Inflammatory macrophage treated with lipopolysaccharide for 1 hour (primary cell): ENCODE measurements around the gene THSD7B.
"Not testable (repeated sequence)": the region's sequence is repeated elsewhere in the genome, so short reads cannot be mapped to it uniquely, and the experiment has no call there.

Experiments used
- DNase-seq, 2 donors: peaks; one replicate each; pipeline ENCODE4 v3.0.0-alpha.2; 2020 to 2022

Gene THSD7B

GRCh38 chr2:136765256-136766072, at the start of gene THSD7B:
TSS of gene THSD7B (plus strand) at chr2:136765545. CDS start at chr2:136882179, 116,634 bp downstream.
- no peak for DNase-seq

GRCh38 chr2:136718273-136718672, 47.1 kb upstream of the THSD7B start:
- DNase-seq: no peak

DNA sequence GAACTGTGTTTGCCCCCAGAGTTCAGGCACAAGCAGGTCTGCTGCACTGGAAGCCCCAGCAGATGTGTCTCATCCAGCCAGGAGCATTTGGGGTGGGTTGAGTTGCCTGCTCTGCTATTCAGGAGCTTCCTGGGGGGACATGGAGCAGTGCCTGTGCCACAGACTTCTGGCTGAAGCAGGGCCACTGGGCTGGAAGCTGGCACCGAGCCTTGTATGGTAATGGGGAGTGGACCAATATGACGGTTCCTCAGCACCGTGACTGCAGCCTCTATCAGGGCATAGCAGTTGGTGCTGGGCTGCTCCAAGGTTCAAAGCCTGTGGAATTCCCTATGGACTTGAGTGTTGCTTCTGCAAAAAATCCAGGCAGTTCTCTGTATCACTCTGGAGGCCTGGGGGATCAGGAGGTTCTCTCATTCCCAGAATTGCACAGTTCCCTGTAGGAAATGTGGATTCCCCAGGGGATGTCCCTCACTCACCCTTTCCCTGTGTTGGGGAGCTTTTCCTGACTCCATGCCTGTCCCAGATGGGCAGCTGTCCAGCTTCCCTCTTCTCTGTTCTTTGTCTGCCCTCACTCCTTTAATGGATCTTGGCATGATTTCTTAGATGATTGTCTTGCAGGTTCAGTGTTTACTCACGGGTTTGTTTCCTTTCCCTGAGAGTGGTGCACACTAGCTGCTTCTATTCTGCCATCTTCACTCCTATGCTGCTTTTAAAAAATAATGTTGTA, 37.2 kb upstream of the THSD7B start:
- no peak for DNase-seq

DNA sequence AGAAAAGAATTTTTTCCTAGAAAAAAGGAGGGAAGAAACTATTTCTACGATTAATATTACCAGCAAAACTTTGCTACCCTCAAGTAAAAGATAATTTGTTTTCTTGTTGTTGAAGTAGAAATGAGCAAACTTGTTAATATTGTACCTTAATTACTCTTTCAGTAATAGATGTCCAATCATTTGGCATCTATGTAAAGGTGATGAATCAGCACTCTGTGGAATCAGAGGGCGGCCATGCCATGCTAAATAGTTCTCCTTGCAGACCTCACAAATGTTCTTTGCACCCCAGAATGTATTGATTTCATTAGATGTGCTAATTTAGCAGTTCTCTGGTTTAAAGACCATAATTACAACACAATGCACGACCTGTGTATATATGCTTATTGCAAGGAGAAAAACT, 29.1 kb upstream of the THSD7B start:
- no peak for DNase-seq

GRCh38 chr2:136738044-136738443, 27.3 kb upstream of the THSD7B start:
- DNase-seq: no peak

- DNase-seq: no peak
These were observed 23.9 kb upstream of the THSD7B start for GRCh38 chr2:136741471-136741870.

DNA sequence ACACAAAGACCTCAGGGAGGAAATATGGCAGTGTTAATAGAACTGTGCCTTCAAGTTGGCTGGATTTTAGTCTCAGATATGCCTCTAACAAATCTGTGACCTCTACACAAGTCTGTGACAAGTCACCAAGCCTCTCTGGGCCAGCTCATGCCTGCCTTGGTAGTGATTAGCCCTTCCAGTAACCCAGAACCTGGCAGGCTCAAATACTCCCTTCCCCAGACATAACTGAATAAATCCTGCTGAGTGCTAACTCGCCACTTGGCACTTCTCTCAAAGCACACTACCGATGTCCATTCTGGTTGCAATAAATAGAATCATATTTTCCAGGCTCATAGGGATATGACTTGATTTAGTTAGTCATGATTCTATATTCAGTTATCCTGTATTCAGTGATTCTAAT, 15.3 kb upstream of the THSD7B start:
- no peak for DNase-seq

DNA sequence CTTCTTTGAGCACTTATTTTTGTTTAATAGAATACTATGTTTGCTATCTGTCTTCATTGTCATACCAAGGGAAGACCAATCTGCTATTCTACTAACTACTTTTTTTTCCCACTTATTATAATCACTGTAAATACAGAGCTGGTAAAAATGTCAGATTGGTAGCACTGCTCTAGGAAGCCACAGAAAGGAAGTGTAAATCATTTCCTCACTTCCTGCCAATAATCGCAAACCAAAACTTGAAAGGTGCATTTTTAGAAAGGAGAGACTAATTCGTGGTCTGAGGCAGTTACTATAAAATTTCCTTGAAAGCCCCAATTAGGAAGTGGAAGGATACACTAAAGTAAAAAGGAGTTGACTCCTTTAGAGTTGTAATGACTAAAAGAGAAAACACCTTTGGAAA, 13.9 kb upstream of the THSD7B start:
- DNase-seq: no peak

- DNase-seq: not testable (repeated sequence)
These were observed 6.8 kb upstream of the THSD7B start for GRCh38 chr2:136758504-136758903.

DNA sequence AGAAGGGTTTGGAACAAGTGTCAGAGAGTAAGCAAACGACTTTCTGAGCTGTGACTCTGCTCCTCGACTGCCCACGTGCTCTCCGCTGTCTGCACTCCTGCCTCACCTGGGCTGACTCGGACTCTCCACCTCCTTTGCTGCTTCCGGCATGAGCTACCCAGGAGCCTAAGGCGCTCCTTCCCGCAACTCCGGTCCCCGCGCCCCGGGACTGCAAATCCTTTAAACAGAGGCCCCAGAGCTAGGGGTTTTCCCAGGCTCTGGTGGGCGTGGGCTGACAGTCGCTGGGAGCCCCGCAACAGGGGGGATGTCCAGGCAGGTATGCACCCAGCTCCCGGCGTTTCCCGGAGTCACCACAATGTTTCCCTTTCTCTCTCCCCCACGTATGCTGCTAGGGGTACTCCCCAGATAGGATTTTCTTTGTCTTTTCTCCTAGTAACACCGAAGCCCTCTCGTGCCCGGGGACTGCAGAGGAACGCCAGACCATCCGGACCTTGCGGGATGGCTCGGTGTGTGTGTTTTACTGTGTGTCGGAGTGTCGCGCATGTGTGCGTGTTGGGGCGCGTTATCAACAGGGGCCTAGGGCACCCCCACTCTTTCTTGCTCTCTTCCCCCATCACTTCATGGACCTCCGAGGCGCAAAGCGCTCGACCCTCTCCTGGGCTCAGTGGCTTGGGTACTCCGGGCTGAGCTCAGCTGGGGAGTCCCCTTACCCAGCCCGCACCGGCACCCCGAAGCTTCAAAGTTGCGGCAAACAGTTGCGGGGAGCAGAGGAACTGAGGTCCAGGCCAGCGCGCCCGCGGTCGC, 691 bp upstream of the THSD7B start:
- DNase-seq: no peak

DNA sequence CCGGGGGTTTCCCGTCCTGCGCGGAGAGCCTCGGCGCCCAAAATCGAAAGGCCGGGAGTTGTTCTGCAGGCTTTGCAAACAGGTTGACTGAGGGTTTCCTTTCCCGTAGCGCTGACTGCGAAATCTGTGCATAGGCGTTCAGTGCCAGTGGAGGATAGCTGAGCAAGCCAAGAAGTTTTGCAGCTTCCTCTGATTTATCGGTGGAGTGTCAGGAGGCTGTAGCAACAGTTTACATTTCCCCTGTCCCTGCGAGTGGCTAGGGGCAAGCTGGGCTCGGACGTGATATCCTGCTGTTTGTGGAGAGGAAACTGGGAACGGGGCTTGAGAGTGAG, 694 bp downstream of the THSD7B start:
- no peak for DNase-seq

- DNase-seq: no peak
These were observed 1.7 kb downstream of the THSD7B start for GRCh38 chr2:136767030-136767429.

- DNase-seq: no peak
These were observed 4.5 kb downstream of the THSD7B start for GRCh38 chr2:136769871-136770270.

DNA sequence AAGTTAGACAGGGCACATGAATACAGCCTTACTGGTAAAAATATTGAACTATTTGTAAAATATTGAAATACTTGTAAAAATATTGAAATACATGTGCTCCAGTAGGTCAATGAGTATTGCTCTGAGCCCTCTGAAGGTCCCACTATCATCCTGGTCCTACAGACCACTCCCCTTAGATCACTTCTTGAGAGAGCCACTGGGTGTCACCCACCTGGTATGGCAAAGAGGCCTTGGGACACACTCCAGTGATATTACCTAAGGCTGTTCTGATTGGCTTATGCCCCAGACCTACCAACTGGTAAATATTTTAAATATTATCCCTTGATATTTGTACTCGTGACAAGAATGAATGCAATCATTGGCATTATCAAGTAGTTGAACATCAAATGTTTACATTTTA, 5.0 kb downstream of the THSD7B start:
- DNase-seq: no peak

DNA sequence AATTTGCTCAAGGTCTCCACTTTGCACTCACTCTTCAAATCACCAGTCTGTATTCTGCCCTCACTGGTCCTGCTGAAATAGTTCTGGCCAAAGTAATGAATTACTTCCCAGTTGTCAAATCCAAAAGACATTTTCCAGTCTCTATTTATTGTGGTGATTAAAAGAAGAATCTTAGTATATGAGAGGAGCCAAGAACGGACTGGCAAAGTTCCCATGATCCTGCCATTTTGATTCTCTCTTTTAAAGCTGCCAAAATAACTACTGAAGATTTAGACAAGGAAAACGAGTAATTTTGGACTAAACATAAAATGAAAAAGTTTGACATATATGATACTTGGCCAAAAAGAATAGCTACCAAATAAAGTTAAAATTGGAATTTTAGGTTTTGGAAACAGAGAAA, 12.0 kb downstream of the THSD7B start:
- DNase-seq: no peak

DNA sequence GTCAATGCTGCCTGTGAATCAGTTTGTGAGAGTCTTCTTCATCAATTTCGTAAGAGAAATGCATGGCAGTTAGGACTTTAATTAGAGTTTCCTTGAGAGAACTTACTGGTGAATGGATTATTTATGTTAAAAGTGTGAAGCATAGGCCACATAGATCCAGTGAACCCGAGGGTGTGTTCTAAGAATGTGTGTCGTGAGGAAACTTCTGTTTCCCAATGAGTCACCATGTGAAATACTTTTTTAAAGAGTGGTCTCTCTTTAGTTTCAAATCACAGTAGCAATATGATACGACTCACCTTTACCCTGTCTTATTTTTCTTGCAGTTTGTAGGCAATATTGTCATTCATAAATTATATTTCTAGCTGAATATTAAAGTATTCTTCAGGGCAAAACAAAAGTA, 18.5 kb downstream of the THSD7B start:
- no peak for DNase-seq

DNA sequence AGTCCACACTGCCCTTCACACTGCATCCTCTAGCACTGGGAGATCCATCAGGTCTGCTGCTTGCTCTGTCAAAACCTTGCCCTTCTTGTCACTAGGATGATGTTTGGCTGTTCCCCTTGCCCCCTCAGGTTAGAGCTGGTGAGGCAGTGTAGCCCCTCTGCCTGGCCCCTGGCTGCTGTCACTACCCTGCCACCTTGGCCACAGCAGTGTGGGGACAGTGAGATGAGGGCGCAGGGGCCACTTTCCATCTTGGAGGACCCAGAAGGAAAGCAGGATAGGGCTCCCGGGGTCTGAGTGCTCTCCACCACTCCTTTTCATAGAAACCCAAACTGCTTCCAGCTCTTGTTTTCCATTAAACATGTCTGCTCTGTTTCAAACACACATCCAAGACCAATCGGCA, 19.9 kb downstream of the THSD7B start:
- no peak for DNase-seq

DNA sequence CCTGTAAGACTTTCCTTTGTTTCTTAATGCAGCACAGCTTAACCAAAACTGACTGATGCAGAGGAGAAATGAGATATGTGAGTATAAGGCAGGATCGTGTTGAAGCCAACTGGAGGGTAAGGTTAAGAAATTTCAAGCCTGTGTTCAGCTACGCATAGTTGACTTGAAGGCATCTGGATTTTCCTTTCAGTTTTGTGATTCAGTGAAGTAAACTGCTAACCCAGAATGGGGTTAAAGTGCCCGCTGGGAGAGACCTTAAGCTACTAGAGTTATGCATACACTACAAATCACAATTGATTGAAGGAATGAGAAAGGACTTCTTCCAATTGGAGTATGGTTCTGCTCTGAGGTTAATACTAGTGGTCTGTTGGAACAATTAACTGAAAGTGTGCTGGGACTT, 22.6 kb downstream of the THSD7B start:
- no peak for DNase-seq

DNA sequence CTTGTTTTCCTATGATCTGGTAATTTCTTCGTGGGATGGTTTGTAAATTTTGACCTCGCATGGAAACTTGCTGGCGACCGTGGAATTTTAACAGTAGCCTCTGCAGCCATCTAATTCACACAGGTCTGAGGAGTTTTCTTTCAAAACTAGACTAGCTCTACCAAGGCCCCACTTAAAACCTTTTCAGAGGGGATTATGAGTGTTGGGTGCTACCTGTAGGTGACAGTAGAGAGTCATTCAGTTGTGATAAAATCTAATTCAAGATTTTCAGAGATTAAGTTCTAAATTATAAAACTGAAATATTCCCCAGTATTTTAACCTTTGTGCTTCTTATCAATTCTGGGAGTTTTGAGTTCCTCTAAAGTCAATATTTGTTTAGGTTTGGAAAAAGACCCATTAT, 31.0 kb downstream of the THSD7B start:
- DNase-seq: no peak

- DNase-seq: no peak
These were observed 33.4 kb downstream of the THSD7B start for GRCh38 chr2:136798766-136799165.

- DNase-seq: no peak
These were observed 36.3 kb downstream of the THSD7B start for GRCh38 chr2:136801661-136802060.

- no peak for DNase-seq
These were observed 44.7 kb downstream of the THSD7B start for GRCh38 chr2:136809998-136810397.

DNA sequence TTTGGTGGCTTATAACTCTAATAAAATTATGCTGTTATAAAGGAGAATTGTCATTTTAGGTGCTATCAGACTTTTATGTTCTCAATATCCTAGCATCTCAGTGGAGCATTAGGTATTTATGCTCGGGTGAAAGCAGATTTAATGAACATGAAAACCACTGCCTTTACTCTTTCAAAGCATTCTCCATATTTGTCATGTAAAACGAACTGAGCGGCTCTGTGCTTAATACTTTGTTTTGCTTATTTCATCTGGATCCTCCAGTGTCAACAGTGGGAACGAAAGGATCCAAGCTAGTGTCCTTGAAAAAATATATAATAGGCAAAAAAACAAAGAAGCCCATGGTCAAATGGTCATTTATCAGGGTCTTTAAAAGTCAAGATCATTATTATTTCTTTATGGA, 53.5 kb downstream of the THSD7B start:
- no peak for DNase-seq

GRCh38 chr2:136823291-136823690, 57.9 kb downstream of the THSD7B start:
- no peak for DNase-seq
